ENCODE results near the gene IL17RC. TPM values are rescaled to one million over a fixed set of nuclear protein-coding genes. Genes with fewer than 3 reads are reported as not detected.

The IL17RC gene
- total RNA-seq, 4 donors from 2014 or later, result 9.7 to 63.7 (median 33.9) TPM

DNA sequence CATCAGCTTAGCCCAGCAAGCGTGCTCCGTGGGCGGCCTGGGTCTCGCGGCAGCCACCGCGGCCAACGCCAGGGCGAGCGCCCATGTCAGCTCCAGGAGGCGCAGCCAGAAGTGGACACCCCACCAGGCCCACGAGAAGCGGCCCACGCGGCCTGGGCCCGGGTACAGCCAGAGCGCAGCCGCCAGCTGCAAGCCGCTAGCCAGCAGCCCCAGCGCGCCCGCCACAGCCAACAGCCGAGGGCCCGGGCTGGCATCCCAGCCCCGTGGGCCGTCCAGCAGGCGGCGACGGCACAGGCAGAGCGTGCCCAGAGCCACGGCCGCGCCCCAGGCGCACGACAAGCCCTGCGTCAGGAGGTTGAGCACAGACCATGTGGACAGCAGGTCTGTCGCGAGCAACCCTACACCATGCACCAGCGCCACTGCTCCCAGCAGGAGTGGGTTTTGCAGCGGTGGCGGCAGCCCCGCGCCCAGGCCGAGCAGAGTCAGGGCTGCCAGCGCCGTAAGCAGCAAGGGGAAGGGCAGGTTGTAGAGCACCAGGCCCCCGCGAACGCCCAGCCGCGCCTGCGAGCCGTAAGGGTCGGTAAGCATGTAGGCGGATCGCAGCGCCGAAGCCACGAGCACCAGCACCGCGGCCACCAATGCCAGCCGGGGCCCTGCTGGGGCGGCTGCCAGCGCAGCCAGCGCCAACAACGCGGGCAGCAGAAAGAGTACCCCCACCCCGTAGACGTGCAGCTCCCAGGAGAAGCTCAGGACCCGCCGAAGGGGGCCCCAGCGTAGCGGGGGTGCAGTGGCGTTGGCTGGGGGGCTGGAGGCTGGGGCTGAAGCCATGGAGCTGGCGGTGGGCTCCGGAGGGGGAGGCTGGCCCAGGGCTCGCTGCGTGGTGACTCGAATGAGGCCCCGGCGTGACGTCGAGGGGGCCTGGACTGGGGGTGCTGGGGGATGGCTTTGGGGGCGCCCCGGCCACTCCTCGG, 30.4 kb downstream of the IL17RC start:
- intact Hi-C loops (cut with DNase I; ENCODE audit: low total_unique reads), result no loop called here
- peaks cover 0 to 12% of the 10 kb centered on the region in 2 donors for H3K4me1 ChIP-seq
- no peaks in the 10 kb centered on the region for H3K36me3 ChIP-seq
- peak overlapping the region; percentile 45 to 54 for H3K4me3 ChIP-seq
- TF ChIP-seq POLR2A (IDR thresholded peaks at IDR 0.05), result peak in 1 of 2 donors; percentile 31
- TF ChIP-seq, protein P1, sequence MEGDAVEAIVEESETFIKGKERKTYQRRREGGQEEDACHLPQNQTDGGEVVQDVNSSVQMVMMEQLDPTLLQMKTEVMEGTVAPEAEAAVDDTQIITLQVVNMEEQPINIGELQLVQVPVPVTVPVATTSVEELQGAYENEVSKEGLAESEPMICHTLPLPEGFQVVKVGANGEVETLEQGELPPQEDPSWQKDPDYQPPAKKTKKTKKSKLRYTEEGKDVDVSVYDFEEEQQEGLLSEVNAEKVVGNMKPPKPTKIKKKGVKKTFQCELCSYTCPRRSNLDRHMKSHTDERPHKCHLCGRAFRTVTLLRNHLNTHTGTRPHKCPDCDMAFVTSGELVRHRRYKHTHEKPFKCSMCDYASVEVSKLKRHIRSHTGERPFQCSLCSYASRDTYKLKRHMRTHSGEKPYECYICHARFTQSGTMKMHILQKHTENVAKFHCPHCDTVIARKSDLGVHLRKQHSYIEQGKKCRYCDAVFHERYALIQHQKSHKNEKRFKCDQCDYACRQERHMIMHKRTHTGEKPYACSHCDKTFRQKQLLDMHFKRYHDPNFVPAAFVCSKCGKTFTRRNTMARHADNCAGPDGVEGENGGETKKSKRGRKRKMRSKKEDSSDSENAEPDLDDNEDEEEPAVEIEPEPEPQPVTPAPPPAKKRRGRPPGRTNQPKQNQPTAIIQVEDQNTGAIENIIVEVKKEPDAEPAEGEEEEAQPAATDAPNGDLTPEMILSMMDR (IDR thresholded peaks at IDR 0.05), result peak; percentile 18 to 83 (median 66)
- H3K27me3 ChIP-seq, result no peaks in the 10 kb centered on the region
- no peaks in the 10 kb centered on the region for H3K9me3 ChIP-seq
- peak; percentile 60 to 65 for DNase-seq
- H3K27ac ChIP-seq, result peak overlapping the region; percentile 72 to 84

DNA sequence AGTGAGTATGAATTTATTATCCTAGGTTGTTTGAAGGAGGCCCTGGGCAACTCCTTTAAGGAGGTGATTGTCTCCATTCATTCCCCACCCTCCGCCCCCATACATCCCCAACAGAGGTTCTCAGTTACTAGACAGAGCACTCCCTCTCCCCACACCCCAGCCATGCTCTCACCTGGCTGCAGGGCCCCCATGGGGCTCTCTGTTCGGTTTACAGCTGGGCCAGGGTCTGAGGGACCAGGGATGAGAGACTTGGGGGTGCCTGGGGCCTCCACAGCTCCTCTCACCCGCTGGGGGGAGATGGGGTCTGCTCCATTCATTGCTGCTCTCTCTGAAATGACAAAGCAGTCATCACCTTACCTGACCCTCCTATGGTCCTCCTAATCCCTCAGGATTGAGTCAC, 31.7 kb downstream of the IL17RC start:
- H3K27me3 ChIP-seq, result no peaks in the 10 kb centered on the region
- H3K4me3 ChIP-seq, result no peak overlapping the region
- TF ChIP-seq, protein P1 (IDR thresholded peaks at IDR 0.05), result no peak
- no peak for TF ChIP-seq POLR2A (IDR thresholded peaks at IDR 0.05)
- no peak overlapping the region for H3K27ac ChIP-seq
- DNase-seq, result no peak
- peaks cover 0 to 12% of the 10 kb centered on the region in 2 donors for H3K4me1 ChIP-seq
- no peaks in the 10 kb centered on the region for H3K36me3 ChIP-seq
- intact Hi-C loops (cut with DNase I; ENCODE audit: low total_unique reads), result no loop called here
- H3K9me3 ChIP-seq, result no peaks in the 10 kb centered on the region

DNA sequence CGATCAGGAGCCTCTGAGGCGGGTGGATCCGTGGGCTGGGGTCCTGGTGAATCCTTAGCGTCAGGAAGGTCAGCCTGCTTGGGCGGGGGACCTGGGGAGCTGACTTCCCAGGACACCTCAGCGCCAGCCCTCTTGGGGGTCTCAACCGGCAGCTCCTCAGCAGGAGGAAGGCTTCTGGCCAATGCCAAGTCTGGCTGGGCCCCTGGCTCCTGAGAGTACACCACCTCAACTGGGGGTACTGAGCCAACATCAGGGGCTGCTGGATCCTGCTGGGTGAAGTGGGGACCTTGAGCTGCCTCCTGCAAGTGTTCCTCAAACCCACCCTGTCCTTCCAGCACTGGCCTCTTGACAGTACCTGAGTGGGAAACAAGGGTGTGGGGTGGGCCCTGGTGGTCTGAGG, 32.2 kb downstream of the IL17RC start:
- no peak for DNase-seq
- peaks cover 0 to 12% of the 10 kb centered on the region in 2 donors for H3K4me1 ChIP-seq
- H3K27ac ChIP-seq, result no peak overlapping the region
- TF ChIP-seq, protein P1 (IDR thresholded peaks at IDR 0.05), result no peak
- TF ChIP-seq POLR2A (IDR thresholded peaks at IDR 0.05), result no peak
- no peak overlapping the region for H3K4me3 ChIP-seq
- no peaks in the 10 kb centered on the region for H3K36me3 ChIP-seq
- intact Hi-C loops (cut with DNase I; ENCODE audit: low total_unique reads), result no loop called here
- H3K27me3 ChIP-seq, result no peaks in the 10 kb centered on the region
- no peaks in the 10 kb centered on the region for H3K9me3 ChIP-seq

DNA sequence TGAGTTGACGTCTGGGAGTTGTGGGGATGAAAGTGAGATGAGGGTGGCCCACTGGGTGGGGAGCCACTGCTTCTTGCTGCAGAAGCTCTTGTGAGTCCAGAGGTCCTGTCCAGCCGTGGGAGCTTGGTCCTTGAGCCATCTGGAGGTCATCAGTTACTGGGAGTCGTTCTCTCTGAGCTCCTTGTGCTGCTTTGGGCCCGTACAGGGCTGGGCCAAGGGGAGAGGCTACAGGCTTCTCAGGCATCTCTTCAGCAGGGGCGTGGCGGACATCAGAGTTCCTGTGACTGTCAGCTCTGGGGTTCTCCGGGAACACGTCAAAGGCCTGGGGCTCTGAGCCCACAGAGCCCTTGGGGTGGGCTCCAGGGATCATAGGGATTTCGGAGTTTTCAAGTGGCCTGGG, 32.7 kb downstream of the IL17RC start:
- intact Hi-C loops (cut with DNase I; ENCODE audit: low total_unique reads), result no loop called here
- Histone ChIP-seq H3K9me3 (no peaks in the 10 kb centered on the region), H3K4me3 (no peak overlapping the region), H3K4me1 (peaks cover 0 to 12% of the 10 kb centered on the region in 2 donors), H3K36me3 (no peaks in the 10 kb centered on the region), H3K27ac (no peak overlapping the region), H3K27me3 (no peaks in the 10 kb centered on the region)
- TF ChIP-seq, protein P1 (IDR thresholded peaks at IDR 0.05), result no peak
- no peak for TF ChIP-seq POLR2A (IDR thresholded peaks at IDR 0.05)
- DNase-seq, result no peak

DNA sequence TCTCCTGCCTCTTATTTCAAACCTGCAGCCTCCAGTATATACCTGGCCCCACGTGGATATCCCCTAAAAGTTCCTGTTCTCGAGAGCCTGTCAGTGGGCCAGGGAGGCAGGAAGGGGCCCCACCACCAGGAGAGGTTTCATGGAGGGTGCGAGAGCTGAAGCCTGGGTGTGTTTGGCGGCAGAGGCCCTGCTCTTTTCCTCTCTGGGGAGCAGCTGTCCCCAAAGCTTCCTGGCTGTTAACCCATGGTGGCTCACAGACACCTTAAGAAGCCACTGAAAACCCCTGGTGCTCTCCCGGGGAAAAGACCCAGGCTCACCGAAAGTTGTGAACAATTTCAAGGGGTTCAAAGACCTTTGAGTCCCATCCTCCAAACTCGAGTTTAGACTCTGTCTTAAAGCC, 34.2 kb downstream of the IL17RC start:
- no peak overlapping the region for H3K4me3 ChIP-seq
- no peaks in the 10 kb centered on the region for H3K27me3 ChIP-seq
- no peak for DNase-seq
- no peaks in the 10 kb centered on the region for H3K36me3 ChIP-seq
- no peaks in the 10 kb centered on the region for H3K9me3 ChIP-seq
- TF ChIP-seq, protein P1 (IDR thresholded peaks at IDR 0.05), result no peak
- TF ChIP-seq POLR2A (IDR thresholded peaks at IDR 0.05), result no peak
- H3K4me1 ChIP-seq, result peaks cover 0 to 12% of the 10 kb centered on the region in 2 donors
- no peak overlapping the region for H3K27ac ChIP-seq
- intact Hi-C loops (cut with DNase I; ENCODE audit: low total_unique reads), result no loop called here
